Urothelium cell line (cell line): ENCODE measurements around the gene CHPF2.

Experiments
- DNase-seq: peaks from one replicate; pipeline ENCODE4 v3.0.0; 2011; ENCODE audit warnings: low spot score, mixed read lengths
- FAIRE-seq: peaks from 2 replicates; lab custom pipeline; 2011; peaks lifted over from hg19 to GRCh38; lab: Jason Lieb, UNC

The CHPF2 gene

DNA sequence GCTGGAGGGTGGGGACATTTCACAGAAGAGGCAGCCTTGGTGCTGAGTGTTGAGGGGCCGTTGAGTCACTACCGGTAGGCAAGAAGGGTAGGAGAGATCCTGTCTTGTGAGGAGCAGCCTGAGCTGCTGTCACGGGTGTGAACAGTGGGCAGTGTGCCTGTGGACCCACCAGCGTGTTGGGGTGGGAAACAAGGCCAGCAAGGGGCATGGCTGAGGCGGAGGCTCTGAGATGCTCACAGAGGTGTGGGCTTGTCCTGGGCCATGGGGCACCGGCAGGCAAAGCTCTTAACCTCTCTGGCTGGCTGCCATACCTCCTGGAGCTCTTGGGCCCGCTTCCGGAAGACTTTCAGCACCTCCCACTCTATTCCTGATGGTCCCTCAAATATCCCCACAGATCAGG is 49.8 kb downstream of the CHPF2 start:
- DNase-seq, result no peak
- FAIRE-seq, result no peak

DNA sequence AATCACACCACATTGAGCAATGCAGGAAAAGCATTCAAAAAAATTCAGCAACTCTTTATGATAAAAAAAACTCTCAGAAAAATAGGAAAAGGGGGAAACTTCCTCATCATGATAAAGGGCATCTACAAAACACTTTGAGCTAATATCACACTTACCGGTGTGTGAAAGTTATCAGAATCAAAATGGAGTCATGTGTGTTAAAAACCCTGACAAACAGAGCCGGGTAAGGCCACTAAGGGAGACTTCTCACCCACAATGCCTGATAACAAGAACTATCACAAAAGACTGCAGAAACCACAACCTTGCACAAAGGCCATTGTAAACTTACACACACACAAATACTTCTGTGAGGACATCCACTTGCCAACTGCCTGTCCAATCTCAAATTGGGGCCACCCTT is 51.0 kb downstream of the CHPF2 start:
- DNase-seq, result no peak
- FAIRE-seq, result no peak

DNA sequence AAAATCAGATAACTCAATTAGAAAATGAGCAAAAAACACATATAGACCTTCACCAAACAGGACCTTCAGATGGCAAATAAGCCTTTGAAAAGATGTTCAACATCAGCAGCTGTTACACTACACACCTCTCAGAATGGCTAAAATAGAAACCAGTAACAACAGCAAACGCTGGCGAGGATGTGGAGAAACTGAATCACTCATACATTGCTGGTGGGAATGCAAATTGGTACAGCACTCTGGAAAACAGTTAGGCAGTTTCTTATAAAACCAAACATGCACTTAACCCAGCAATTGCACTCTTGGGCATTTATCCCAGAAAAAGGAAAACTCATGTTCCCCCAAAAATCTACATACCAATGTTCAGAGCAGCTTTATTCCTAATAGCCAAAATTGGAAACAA is 53.9 kb downstream of the CHPF2 start:
- no peak for DNase-seq
- FAIRE-seq, result no peak
